ENCODE results near the gene ZNF22.
A peak's percentile ranks its signal among the peaks of the same experiment; 100 is the strongest.

ZNF22 gene

GRCh38 chr10:45000752-45001380, at the start of gene ZNF22:
TSS of gene ZNF22 (plus strand) at chr10:45000923. CDS start at chr10:45003369, 2,446 bp downstream.
- peak; percentile 12 for DNase-seq

- no peak for DNase-seq
Measured at GRCh38 chr10:44951576-44952226, 49.0 kb upstream of the ZNF22 start.

GRCh38 chr10:44952779-44953231, 47.9 kb upstream of the ZNF22 start:
- DNase-seq = peak; percentile 49

- no peak for DNase-seq
Measured at GRCh38 chr10:44954042-44954441, 46.7 kb upstream of the ZNF22 start.

- no peak for DNase-seq
Measured at GRCh38 chr10:44954962-44955361, 45.8 kb upstream of the ZNF22 start.

- DNase-seq = no peak
Measured at GRCh38 chr10:44955413-44956070, 45.2 kb upstream of the ZNF22 start.

- DNase-seq = no peak
Measured at GRCh38 chr10:44956226-44956625, 44.5 kb upstream of the ZNF22 start.

- no peak for DNase-seq
Measured at GRCh38 chr10:44956717-44957706, 43.7 kb upstream of the ZNF22 start.

GRCh38 chr10:44958196-44958897, 42.4 kb upstream of the ZNF22 start:
- DNase-seq = peak; percentile 70

GRCh38 chr10:44958898-44959246, 41.9 kb upstream of the ZNF22 start:
- DNase-seq = no peak

GRCh38 chr10:44959247-44960087, 41.3 kb upstream of the ZNF22 start, which contains the start of gene RASSF4:
TSS of gene RASSF4 (plus strand) at chr10:44959802. CDS start at chr10:44970203, 10,401 bp downstream.
- peak; percentile 70 for DNase-seq

- DNase-seq = no peak
Measured at GRCh38 chr10:44960088-44960460, 40.6 kb upstream of the ZNF22 start.

GRCh38 chr10:44960482-44961229, 40.1 kb upstream of the ZNF22 start:
- no peak for DNase-seq

GRCh38 chr10:44961230-44961571, 39.5 kb upstream of the ZNF22 start:
- no peak for DNase-seq

- DNase-seq = no peak
Measured at GRCh38 chr10:44961931-44962750, 38.6 kb upstream of the ZNF22 start.

GRCh38 chr10:44962870-44963738, 37.6 kb upstream of the ZNF22 start:
- DNase-seq = no peak

- DNase-seq = no peak
Measured at GRCh38 chr10:44963772-44964633, 36.7 kb upstream of the ZNF22 start.

GRCh38 chr10:44965104-44965503, 35.6 kb upstream of the ZNF22 start:
- no peak for DNase-seq

Measured in kidney glomerular epithelial cell (primary cell).